Adipose tissue (tissue), 3 donors: ENCODE results near the gene CAMTA1. TPM values are rescaled to one million over a fixed set of nuclear protein-coding genes. Genes with fewer than 3 reads are reported as not detected.

Experiments
- H3K27ac ChIP-seq: one replicate; pipeline ENCODE4 v1.5.1; 2013; ENCODE audit warnings: low read depth, low read length
- WGBS, 3 donors: extraction: QIAGEN DNeasy Blood & Tissue Kit; methylation state at CpG; one replicate each; pipeline ENCODE4 v1.1.7; 2013; 5-methylcytosine and 5-hydroxymethylcytosine counted together
- polyA plus RNA-seq, 3 donors: library from polyadenylated mRNA; stranded (reverse); fragments of 200-250 nt; gene quantifications; one replicate each; pipeline ENCODE4 v1.2.3, GENCODE V29; 2013
- donor health status: healthy with polysubstance abuse.
- donor health status: Bipolar disorder and iron deficiency.
- donor health status: healthy.

Gene CAMTA1
- polyA plus RNA-seq, 3 donors = 25.7 to 111 (median 60.2) TPM

DNA sequence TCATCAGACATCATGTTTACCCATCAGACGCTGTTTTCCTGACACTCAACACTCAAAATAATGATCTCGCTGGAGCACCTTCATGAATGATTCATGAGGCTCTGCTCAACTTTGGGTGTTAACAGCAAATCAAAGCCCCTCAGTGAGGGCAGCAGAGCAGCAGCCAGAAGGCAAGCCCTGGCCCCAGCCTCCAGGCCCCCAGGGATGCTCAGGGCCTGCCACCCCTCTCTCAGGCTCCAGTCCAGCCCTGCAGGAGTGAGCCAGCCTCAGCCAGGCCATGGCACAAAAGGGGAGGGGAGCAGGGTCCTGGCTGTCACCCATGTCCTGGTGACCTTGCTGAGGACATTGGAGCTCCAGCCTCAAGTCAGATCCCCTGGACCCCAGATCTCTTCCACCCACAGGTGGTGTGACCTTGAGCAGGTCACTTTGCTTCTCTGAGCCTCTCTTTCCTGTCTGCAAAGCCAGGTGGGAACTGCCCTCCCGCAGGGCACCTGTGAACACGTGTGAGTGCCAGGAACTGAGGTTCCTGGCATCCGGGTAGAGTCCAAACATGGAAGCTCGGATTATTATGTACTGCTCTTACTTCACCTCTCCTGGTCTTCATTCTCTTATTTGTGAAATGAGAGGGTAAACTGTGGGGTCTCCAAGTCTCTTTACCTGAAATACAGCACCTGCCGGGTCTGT, 824.2 kb downstream of the CAMTA1 start:
- WGBS, 3 donors = 56 to 84% (median 78%) methylated on average over 7 of the region's 7 CpGs
- H3K27ac ChIP-seq = no peak overlapping the region

GRCh38 chr1:7610106-7610731, 825.0 kb downstream of the CAMTA1 start:
- WGBS, 3 donors = 81 to 83% (median 82%) methylated on average over 5 of the region's 5 CpGs
- no peak overlapping the region for H3K27ac ChIP-seq

- no peak overlapping the region for H3K27ac ChIP-seq
- WGBS, 3 donors = 86 to 90% (median 87%) methylated on average over 9 of the region's 9 CpGs
Measured at GRCh38 chr1:7610936-7611335, 825.7 kb downstream of the CAMTA1 start.

GRCh38 chr1:7611421-7612010, 826.3 kb downstream of the CAMTA1 start:
- H3K27ac ChIP-seq = no peak overlapping the region
- WGBS, 3 donors = 80 to 82% (median 81%) methylated on average over 9 of the region's 9 CpGs

- H3K27ac ChIP-seq = no peak overlapping the region
- WGBS, 3 donors = 74 to 85% (median 84%) methylated on average over 17 to 18 of the region's 18 CpGs
Measured at GRCh38 chr1:7613106-7613850, 828.0 kb downstream of the CAMTA1 start.

GRCh38 chr1:7613851-7614205, 828.6 kb downstream of the CAMTA1 start:
- WGBS, 3 donors = 67 to 80% (median 80%) methylated on average over 4 of the region's 4 CpGs
- H3K27ac ChIP-seq = no peak overlapping the region

DNA sequence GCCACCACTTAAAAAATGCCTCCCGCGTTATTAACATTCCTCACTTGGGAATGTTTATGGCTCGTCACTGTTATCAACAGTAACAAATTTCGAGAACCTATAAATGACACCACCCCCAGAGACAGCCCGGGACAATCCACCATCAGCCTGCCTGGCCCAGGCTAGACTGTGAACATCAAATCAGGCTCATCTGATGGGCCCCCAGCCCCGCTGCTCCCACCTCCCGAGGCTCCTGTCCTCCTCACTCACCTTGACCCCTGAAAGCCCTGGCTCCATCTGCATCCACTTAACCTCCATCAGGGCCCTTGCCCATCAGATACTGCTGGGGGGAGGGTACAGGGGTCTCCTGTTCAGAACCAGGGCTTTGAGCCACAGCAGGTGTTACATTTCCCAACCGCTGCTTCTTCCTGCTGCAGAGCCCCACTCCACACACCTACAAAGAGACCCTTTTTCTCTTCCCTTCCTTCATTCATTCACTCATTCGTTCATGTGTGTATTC, 829.4 kb downstream of the CAMTA1 start:
- no peak overlapping the region for H3K27ac ChIP-seq
- 48 to 64% (median 49%) methylated on average over 9 of the region's 9 CpGs for WGBS, 3 donors

- WGBS, 3 donors = 64 to 70% (median 67%) methylated on average over 5 of the region's 5 CpGs
- H3K27ac ChIP-seq = no peak overlapping the region
Measured at GRCh38 chr1:7615138-7615537, 829.9 kb downstream of the CAMTA1 start.

DNA sequence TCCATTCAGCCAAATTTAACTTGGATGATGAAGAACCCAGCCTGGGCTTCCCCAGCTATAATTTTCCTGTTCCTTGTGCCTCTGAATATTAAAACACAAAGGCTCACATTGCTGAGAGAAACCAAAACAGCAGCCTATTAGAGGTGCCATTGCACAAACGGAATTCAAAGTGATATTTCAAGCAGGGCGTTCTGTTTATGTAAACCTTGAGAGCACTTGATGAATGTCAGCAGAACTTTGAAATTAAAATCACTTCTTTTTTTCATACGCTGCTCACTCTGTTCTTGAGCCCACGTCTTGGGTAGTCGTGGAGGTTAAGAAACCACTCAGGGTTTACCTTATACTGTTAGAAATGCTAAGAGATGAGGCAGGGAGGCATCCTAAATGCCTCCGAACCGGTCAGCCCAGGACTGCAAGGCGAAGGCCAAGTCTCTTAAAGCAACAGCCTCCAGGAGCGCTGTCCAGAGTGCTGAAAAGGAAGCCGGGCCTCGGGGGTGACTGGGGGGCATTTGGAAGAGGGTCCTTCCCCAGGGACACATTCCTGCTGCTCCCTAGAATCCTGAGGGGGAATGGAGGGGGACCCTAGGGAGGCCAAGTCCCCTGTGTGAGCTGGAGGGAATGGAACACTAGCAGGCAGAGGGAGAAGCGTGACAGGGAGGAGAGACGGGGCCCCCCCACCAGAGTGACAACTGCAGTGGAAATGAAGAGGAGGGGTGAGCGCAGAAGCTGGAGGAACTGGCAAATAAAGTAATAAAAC, 831.0 kb downstream of the CAMTA1 start:
- H3K27ac ChIP-seq = no peak overlapping the region
- 22 to 30% (median 28%) methylated on average over 14 of the region's 14 CpGs for WGBS, 3 donors

DNA sequence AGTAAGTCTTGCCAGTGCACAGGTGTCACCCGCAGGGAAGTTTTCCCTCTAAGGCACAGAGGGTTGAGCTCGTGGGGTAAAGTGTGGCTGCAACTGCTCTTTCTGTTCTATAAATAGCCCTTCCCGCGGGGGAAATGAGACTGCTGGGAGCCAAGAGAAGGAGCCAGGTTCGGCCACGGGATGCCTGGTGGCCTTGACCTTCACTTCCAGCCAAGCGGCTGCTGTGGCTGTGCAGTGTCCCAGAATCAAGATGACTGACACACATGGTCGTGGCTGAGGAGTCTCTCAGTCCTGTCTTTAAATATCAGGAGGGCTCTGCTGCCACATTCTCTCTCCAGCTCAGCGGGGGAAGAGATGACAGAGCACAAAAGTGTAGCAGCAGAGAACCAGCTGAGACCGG, 831.7 kb downstream of the CAMTA1 start:
- H3K27ac ChIP-seq = no peak overlapping the region
- WGBS, 3 donors = 25 to 50% (median 39%) methylated on average over 10 of the region's 10 CpGs

DNA sequence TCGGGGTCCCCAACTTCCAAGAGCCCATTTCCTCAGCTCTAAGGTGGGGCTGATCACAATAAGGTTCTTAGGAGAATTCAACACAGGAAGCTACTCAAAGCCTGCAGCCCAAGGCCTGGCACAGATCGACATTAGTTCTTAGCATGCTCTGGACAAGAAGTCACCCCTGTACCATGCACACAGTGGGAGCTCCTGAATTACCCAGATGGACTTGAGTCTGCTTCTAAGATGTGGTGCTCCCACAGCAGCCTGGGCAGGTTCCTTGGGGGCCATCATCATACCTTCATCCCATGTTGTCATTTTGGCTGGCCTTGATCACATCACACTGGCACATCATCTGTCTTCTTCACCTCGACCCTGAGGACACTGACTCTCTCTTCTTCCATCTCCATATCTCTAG, 832.6 kb downstream of the CAMTA1 start:
- H3K27ac ChIP-seq = no peak overlapping the region
- WGBS, 3 donors = 69 to 82% (median 82%) methylated on average over 3 of the region's 3 CpGs

GRCh38 chr1:7620196-7620595, 834.9 kb downstream of the CAMTA1 start:
- WGBS, 3 donors = 60 to 75% (median 65%) methylated on average over 4 of the region's 4 CpGs
- H3K27ac ChIP-seq = no peak overlapping the region

GRCh38 chr1:7621334-7622219, 836.3 kb downstream of the CAMTA1 start:
- WGBS, 3 donors = 31 to 53% (median 43%) methylated on average over 24 of the region's 24 CpGs
- no peak overlapping the region for H3K27ac ChIP-seq

- no peak overlapping the region for H3K27ac ChIP-seq
- 68 to 83% (median 80%) methylated on average over 8 of the region's 8 CpGs for WGBS, 3 donors
Measured at GRCh38 chr1:7623842-7624241, 838.6 kb downstream of the CAMTA1 start.

- no peak overlapping the region for H3K27ac ChIP-seq
- 75 to 86% (median 77%) methylated on average over 7 of the region's 7 CpGs for WGBS, 3 donors
Measured at GRCh38 chr1:7624791-7625355, 839.6 kb downstream of the CAMTA1 start.

DNA sequence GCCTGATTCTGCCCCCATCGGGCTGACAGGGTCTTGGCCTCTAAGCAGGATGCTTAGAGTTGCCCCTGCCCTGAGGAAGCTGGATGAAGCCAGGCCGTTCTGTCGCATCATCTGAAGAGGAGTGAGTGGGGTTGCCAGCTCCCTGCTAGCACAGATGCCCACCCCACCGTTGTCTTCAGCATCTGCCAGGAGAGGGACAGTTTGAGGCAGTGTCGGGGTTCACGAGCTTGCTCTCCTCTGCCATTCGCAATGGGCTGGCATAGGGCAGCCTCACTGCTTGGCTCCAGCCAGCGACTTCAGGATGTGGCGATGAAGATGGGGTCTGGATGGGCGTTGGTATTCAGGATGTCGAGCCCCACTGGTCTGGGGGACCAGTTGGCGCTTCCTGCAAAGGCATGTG, 840.1 kb downstream of the CAMTA1 start:
- H3K27ac ChIP-seq = no peak overlapping the region
- WGBS, 3 donors = 80 to 86% (median 85%) methylated on average over 12 of the region's 12 CpGs

GRCh38 chr1:7628273-7628672, 843.0 kb downstream of the CAMTA1 start:
- 46 to 71% (median 68%) methylated on average over 4 of the region's 4 CpGs for WGBS, 3 donors
- no peak overlapping the region for H3K27ac ChIP-seq
